GM23338 (cell line): ENCODE results near the gene IL22RA2.

ENCODE experiments used
- CTCF ChIP-seq, 2 experiments: fragments of 200-600 bp in 1 of 2; sonication (generic) in 1 of 2; conservative IDR thresholded peaks; 2 replicates each; pipeline versions ENCODE4 v1.5.1 to v1.6.1; 2016 to 2017; ENCODE audit warnings: antibody characterized with exemption in 2 of 2, low read depth in 2 of 2, mild to moderate bottlenecking in 2 of 2, moderate library complexity in 1 of 2
- EZH2 ChIP-seq: fragments of 200-600 bp; sonication (generic); IDR thresholded peaks from one replicate; pipeline ENCODE4 v1.8.0; 2017; ENCODE audit warnings: antibody characterized with exemption, mild to moderate bottlenecking, low read depth; ENCODE audit not compliant: unreplicated experiment
- EZH2phosphoT487 ChIP-seq: fragments of 200-600 bp; sonication (generic); IDR thresholded peaks from one replicate; pipeline ENCODE4 v1.8.1; 2018; ENCODE audit warnings: antibody characterized with exemption; ENCODE audit not compliant: unreplicated experiment
- JUNB ChIP-seq: IDR thresholded peaks from one replicate; pipeline ENCODE4 v1.6.1; 2016; ENCODE audit warnings: antibody characterized with exemption; ENCODE audit not compliant: unreplicated experiment
- POLR2AphosphoS5 ChIP-seq: IDR thresholded peaks from 2 replicates; pipeline ENCODE4 v1.6.1; 2016; ENCODE audit warnings: antibody characterized with exemption, low read depth
- REST ChIP-seq: IDR thresholded peaks from one replicate; pipeline ENCODE4 v1.6.1; 2018; ENCODE audit warnings: antibody characterized with exemption; ENCODE audit not compliant: unreplicated experiment

- TF ChIP-seq CTCF (conservative IDR thresholded peaks at IDR 0.05; ENCODE audit: low read depth in 2 of 2) (no peak), EZH2 (no peak), REST (no peak), JUNB (no peak), POLR2AphosphoS5 (no peak), EZH2phosphoT487 (no peak)
Observed at GRCh38 chr6:137173501-137173900, at the start of gene IL22RA2.
